Astrocyte of the cerebellum (primary cell): ENCODE data around the gene EEFSEC.
A peak's percentile ranks its signal among the peaks of the same experiment; 100 is the strongest.

Source experiments
- DNase-seq: peaks from one replicate; pipeline ENCODE4 v3.0.0-alpha.2; 2011; ENCODE audit warnings: low read depth
- H3K4me3 ChIP-seq: 2 replicates; pipeline ENCODE4 v1.5.1; 2011; ENCODE audit warnings: mild to moderate bottlenecking, low read depth, low read length, moderate library complexity
- CTCF ChIP-seq: IDR thresholded peaks from 2 replicates; pipeline ENCODE4 v1.5.1; 2012; ENCODE audit warnings: low read length, low read depth, moderate library complexity, mild to moderate bottlenecking; ENCODE audit errors: missing control alignments
- in situ Hi-C: cut with HindIII; loops from 2 replicates; pipeline ENCODE4 v1.10.0; 2017; ENCODE audit warnings: low sequenced_read_pairs

The EEFSEC gene

GRCh38 chr3:128122013-128122412, 31.3 kb upstream of the EEFSEC start:
- H3K4me3 ChIP-seq, result no peak overlapping the region
- TF ChIP-seq CTCF, result no peak
- in situ Hi-C loops, result no loop called here
- no peak for DNase-seq

GRCh38 chr3:128123156-128123537, 30.1 kb upstream of the EEFSEC start:
- DNase-seq, result no peak
- TF ChIP-seq CTCF, result no peak
- H3K4me3 ChIP-seq, result peak overlapping the region; percentile 65
- in situ Hi-C loops, result no loop called here

- in situ Hi-C loops, result no loop called here
- peak within 1 kb of the TSS; percentile 65 for H3K4me3 ChIP-seq
- TF ChIP-seq CTCF, result no peak
- DNase-seq, result peak; percentile 93
Measured at GRCh38 chr3:128123538-128124368, 29.5 kb upstream of the EEFSEC start, which contains the start of gene RUVBL1. Gene RUVBL1, minus strand, starts transcription at chr3:128123812. Its CDS starts 88 bp downstream, at chr3:128123724.

GRCh38 chr3:128127236-128127635, 26.0 kb upstream of the EEFSEC start:
- no peak for TF ChIP-seq CTCF
- in situ Hi-C loops, result no loop called here
- H3K4me3 ChIP-seq, result no peak overlapping the region
- no peak for DNase-seq

- in situ Hi-C loops, result no loop called here
- DNase-seq, result no peak
- TF ChIP-seq CTCF, result no peak
- H3K4me3 ChIP-seq, result no peak overlapping the region
Measured at GRCh38 chr3:128128251-128128650, 25.0 kb upstream of the EEFSEC start.

GRCh38 chr3:128131897-128132646, 21.2 kb upstream of the EEFSEC start:
- in situ Hi-C loops, result no loop called here
- no peak overlapping the region for H3K4me3 ChIP-seq
- DNase-seq, result no peak
- TF ChIP-seq CTCF, result no peak
